Hypothalamus (tissue), 51 donors: ENCODE measurements around the gene HIVEP1.

Experiments used
- DNase-seq, 51 donors: peaks; one replicate each; lab custom pipeline; 2025; lab: John Stamatoyannopoulos, UW

HIVEP1 gene

DNA sequence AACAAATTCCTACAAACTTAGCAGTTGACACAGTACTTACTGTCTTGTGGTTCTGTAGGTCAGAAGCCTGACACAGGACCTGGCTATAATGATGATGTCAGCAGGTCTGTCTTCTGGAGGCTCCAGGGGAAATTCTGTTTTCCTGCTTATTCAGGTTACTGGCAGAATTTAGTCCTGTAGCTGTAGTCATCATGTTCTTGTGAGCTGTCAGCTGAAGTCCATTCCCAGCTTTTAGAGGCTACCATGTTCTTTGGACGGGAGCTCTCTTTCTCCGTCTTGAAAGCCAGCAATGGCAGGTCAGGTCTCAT is 99.2 kb downstream of the HIVEP1 start:
- DNase-seq = no peak

DNA sequence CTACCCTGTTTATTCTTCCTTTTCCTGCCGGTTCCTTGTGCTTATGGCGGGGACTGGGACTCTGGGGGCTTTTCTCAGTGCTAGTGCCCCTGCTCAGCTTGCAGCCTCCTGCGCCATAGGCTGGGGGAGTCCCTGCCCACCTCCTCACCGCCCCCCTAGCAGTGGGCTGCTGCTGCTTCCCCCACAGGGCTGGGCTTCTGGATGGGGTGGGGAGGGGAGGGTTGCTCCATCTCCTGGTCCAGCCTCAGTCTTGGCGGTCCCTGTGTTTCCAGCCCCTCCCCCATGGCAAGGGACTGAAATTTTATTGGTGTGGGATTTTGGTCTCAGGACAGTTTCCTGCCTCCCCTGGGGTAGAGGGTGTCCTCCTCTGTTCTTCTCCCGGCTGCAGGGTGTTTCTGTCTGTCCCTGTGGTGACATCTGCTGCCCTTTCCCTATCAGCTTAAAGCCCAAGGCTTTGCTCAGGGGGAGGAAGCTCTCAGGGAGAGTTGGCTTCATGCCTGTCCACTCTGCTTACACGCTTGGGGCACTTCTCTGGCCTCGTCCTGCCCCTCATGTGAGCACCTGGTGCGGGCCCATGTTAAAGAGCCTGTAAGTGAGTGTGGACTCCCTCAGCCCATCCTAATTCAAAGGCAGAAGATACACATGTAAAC is 100.6 kb downstream of the HIVEP1 start:
- DNase-seq = no peak

DNA sequence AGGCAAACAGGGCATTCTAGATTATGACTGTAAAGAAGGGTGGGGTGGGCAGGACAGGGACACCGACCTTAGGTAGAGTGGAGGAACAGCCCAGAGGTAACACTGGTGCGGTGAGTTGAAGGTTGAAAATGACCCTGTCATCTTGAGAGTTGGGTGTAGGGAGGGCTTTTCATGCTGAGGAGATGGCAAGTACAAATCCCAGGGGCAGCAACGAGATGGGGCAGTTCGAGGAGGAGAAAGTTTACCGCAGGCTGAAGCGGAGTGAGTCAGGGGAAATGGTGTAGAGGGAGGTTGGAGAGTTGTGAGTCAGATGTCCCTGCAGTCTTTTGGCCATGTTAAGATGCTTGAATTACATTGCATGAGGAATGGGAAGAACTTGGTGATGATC is 101.1 kb downstream of the HIVEP1 start:
- DNase-seq = no peak

DNA sequence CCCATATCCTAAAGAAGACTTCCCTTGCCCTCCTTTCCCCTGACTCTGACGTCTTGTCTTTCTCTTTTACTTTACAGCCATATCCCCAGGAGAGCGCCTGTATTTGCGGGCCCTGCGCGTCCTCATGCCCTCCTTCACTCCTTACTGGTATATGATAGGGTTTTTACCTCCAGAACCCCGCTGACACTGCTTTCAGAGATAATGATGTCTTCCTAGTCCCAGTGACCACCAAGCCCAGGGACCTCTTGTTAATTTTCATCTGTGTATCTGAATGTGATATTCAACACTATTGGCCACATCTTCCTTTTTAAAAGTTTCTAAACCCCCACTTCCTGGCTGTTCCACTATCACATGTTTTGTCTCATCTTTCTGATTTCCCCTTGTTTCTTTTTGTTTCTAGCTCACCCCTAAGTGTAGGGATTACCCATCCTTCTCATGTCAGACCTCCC is 102.0 kb downstream of the HIVEP1 start:
- DNase-seq = no peak

DNA sequence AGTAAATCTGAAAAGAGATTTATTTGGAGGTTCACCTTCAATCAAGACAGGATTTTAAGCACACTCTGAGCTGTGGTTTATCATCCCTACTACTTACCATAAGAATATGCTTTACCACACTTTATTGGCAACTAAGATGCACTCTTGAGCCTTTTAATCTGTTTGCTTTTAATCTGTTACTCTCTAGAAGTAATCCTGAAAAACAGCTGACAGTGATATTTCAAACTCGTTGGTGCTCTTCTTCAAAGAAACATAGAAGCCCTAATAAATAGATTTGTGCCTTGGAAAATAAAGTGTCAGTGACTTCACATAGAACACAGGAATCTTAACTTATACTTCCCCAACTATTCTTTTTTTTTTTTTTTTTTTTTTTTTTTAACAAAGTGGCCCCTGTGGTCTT is 102.9 kb downstream of the HIVEP1 start:
- DNase-seq = no peak

DNA sequence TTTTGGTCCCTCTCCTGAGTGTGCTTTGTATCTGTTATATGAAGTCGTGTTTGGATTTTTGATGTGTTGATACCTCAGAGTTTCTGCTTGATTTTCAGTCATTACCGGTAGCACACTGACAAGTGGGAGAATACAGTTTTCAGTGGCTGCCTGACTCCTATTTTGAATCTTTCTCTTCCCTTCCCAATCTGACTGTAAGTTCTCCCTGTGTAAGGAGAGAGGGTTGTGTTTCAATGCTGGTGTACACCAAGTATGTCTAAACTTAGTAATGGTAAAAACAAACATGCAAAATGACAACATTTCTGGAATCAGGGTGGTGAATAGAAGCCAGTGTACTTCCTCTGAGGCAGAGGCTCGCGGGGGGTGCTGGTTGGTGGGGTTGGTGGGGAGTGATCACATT is 103.4 kb downstream of the HIVEP1 start:
- no peak for DNase-seq

DNA sequence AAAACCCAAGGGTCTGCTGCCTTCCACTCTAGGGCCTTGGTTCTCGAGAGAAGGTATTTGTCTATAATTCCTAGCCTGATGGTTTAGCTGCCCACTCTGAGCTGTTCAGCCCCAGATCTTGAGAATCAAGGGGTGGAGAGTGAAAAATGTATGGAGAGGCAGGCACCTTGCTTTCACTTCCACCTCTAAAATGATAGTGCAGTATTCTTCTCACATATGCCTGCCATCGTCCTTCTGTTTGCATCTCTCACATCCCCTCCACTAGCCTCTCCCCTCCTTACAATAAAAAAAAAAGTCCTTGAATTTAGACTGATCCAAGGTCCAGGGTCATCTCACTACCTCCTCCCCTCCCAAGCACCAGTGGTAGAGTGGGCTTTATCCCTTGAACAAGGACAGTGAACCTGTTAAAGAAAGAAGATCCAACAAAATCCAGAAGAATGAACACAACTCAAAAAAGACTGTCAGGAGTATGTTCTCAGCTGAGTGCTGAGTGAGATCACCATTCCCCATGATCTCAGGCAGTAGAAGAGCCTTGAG is 104.2 kb downstream of the HIVEP1 start:
- no peak for DNase-seq

DNA sequence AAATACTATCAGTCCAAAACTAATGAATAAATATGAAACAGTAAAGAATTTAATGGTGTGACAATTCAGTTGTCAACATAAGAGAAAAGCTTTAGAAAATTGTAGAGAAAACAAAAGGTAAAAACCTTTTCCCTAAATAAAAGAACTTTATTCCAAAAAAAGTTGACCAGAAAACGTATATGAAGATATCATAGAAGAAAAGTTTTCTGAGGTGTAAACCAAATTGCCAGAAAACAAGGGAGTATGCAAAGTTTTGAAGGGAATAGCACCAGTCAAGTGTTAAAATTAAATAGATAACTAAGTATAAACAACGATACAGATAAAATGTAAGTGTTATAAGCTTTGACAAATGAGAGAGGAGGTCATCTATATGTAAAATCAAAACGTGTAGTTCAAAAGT is 104.9 kb downstream of the HIVEP1 start:
- DNase-seq = no peak

DNA sequence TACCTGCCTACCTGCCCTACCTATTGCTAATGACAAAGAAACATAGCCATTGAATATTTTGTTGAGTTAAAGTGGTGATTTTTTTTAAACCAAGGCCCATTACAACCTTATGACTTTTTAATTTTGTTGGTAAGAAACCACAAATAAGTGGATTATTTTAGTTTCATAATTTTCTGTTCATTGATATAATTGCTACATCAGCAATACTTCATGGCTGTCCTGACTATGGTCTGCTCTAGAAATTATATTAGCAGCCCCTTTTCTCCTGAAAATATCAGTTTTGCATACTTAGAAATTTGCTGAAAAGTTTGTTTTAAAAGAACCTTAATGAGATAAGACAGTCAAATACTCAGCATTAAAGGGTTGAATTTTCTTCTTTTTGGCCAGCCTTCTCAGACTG is 106.5 kb downstream of the HIVEP1 start:
- no peak for DNase-seq

DNA sequence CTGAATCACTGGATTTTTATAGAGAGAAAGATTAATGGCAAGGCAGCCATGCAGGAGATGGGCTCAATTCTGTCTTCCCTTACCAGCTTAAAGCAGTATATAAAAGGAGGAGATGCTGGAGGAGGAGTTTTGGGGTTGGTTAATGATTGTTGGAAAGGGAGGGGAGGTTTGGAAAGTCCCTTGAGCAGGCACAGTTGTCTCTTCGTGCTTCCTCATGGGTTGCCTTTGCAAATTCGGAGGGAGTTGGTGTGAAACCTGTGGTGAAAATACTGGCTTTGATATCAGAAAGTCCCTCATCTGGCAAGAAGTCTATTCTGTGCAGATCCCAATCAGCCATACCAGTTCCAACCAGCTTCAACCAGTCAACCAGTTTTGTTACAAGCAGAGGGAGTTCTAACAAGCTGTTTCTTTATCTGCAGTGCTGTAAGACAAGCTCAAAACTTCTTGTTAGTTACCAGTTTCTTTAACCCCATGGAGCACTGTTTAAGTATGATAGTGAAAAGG is 107.0 kb downstream of the HIVEP1 start:
- no peak for DNase-seq

DNA sequence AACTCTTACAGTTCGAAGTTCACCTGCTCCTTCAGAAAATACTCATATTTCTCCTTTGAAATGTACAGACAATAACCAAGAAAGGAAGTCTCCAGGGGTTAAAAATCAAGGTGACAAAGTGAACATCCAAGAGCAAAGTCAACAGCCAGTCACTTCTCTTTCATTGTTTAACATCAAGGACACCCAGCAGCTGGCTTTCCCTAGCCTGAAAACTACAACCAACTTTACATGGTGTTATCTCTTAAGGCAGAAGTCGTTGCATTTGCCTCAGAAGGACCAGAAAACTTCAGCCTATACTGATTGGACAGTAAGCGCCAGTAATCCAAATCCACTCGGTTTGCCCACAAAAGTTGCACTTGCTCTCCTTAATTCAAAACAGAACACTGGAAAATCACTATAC is 113.3 kb downstream of the HIVEP1 start:
- no peak for DNase-seq

DNA sequence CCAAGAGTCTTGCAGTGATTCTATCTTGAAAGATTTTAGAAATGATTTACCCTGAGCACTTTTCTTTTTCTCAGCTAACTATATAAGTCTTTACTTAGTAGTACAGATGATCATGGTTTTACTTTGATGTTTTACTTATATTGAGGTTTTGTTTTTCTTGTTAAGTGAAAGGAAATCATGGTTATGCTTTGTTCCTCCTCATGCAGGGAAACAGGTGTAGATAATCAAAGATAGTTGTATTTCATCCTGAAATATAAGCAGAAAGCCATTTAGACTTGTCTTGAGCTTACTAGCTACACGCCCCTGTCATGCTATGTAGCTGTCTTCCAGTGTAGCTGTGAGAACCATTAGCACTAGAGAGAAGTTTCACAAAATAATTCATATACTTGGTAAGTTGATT is 113.9 kb downstream of the HIVEP1 start:
- DNase-seq = no peak

DNA sequence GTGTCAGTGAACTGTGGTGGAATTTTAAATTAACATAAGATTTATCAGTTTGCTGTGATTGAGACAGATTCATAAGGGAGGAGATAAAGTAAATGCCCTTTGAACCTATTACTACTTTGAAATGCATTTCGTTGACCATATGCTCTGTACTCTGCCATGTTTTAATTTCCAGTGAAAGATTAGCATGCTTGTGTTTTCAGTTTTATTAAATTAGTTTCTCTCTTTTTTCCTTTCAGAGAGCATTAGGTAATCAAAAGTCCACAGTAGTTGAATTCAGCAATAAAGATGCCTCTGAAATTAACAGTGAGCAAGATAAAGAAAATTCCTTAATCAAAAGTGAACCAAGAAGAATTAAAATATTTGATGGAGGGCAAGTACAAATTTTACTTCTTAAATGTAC is 117.4 kb downstream of the HIVEP1 start:
- no peak for DNase-seq

DNA sequence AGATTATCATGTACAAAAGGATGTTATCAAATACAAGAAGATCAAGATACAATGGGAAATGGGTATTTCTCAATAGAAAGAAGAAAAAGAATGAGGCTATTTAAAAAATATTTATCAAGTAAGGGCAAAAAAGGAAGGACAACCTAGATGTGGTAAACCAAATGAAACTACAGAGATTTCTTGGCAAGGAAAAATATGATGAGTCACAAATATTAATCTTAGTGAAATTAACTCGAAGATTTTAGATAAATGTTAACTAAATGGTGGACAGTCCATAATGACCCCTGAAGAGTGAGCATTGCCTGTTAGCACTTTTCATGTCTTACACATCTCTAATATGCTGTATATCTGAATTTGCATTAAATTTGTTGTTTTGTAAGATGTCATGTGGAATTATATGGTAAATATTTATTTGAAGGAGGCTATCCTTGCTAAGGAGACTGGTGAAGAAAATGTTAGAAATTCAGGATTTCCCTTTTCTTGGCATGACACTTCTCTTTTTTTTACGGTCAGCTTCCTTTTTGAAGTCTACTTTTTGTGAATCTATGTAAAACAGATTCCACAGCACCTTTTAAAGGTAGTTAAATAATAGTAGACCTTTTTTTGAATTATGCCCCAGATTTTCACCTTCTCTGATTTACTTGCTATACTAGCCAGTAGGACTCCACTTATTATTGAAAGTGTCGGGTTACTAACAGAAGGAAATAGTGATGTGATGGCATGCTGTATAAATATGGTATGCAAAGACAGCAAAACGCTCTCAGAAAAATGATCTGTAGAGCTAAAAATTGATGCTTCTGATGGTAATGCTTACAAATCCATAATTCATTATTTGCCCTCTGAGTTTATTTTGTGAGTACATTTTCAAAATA is 120.5 kb downstream of the HIVEP1 start:
- DNase-seq = no peak

DNA sequence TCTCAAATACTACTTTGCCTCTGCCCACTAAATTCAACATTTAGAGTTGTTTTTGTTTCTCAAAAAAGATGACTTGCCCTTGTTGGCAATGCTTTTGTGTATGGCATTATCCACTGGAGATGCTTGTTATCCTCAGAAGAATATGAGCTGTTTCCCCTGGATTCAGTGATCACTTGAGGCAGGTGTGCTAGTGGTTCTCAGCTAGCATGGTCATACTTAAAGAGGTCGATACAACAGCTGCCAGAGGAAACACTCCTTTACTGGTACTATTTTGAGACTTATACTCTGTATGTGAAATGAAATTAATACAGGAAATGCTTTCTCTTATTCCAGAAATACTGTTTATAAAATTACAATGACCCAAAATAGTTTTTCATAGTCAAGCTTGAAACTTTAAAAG is 122.5 kb downstream of the HIVEP1 start:
- DNase-seq = no peak

DNA sequence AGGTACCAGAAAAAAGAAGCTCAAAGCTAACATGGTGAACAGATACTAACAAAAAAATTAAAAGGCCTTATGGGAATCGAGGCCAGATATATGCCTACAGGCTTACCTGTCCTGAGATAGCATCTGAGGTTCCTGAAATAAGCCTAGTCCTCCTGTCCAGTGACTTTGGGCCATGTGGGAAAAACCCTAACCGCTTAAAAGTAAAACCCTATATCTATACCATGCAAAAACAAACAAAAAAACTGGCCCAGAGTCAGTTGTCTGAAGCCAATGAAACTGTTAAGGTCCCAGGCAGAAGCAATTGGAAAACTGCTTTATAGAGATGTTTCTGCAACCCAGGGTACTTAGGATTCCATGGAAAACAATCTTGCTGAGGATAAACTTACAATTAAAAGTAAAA is 122.9 kb downstream of the HIVEP1 start:
- DNase-seq = no peak

DNA sequence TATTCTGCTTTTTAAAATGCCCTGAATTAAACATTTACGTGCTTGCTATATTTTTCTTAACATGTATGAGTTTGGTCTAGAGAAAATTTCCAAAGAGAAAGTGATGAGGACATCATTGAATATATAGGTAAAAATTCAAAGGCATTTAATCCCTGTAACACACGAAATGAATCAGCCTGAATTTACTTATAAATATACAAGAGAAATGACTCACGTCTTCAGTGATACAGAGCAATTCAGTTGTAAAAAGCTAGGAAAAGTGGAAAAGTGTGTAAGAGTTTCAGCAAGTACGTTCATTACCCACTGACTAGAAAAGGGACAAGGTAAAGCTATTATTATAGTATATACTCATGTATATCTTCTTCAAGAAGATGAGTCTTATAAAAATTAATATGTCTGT is 124.8 kb downstream of the HIVEP1 start:
- no peak for DNase-seq

DNA sequence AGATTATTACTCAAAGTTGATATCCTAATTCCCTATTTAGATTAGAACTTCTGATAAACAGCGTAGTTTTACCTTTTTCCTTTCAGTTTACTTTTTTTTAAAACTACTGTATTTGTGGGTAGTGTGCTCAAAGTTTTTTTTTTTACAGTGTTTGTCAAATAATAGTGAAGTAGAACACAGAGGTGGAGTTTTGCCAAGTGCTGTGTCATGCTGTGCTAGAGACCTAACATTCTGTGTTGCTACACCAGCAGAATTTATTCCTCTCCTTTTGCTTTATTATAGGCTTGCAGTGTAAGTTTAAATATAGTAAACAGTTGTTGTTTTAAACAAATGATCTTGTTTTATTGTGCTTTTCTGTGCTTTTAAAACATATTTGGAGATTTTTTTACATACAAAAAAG is 125.4 kb downstream of the HIVEP1 start:
- peak in 17 of 51 donors; percentile 8 to 54 (median 29) for DNase-seq

DNA sequence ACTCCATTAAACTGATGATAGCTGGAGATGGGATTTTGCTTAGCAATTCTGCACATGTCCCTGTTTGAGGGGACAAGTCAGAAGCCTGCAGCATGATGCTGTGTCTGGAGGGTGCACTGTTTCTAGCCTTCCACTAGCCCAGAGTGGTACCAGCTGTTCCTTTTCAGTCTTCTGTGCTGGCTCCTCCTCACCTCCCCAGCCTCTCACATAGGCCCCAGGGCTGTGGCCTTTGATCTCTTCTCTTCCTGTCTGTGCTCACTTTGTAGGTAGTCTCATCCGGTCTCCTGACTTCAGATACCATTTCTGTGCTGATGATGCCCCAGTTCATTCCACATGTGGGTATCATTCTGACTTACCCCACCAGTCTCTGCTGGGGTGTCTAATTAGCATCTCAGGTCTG is 126.3 kb downstream of the HIVEP1 start:
- DNase-seq = no peak

DNA sequence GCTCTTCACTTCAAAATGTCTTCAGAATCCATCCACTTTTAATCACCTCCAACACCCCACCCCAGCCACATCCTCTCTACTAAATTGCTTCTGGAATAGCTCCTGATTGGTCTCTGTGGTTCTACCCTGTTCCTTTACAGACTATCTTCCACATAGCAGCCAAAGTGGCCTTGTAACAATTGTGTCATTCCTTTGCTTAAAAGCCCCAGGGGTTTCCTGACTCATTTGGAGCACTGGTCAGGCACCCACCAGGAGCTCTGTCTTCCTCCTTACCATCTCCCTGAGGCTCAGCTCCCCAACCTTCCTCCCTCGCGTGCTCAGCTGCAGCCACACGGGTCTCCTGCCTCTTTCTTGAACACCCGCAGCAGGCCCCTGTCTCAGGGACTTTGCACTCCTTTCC is 126.8 kb downstream of the HIVEP1 start:
- DNase-seq = no peak

DNA sequence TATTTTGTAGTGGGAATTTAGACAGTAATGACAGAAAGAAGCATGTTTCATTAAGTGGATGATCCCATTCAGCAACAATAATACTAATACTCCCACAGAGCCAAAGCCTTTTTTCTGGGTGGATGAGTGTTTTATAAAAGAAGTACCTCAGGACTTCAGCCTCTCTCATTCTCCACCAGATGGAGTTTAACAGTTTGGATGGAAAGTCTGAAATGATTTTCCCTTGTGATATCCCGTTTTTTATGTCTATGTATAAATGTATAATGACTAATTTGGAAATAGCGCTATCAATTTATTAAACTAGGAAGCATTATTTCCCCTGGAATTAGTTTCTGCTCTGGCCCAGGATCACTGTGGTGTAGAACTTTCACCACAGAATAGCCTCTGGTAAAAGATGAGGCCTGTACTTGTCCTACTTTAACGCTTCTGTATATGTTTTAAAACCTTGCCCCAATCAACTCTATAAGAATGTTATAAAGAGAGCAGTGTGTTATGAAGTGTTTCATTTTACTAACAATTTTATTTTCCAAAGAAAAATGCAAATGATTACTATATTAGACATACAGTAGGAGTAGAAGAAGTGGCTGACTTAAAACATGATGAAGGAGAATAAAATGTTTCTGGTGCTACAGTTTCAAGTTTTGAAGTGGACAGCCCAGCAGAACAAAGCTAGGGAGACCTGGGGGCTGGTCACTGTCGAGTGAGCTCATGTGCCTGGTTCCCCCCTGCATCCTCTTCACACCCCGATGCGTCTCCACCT is 135.6 kb downstream of the HIVEP1 start:
- no peak for DNase-seq
